OCI-LY1 (cell line): ENCODE results near the gene ARCN1.

Experiments
- H2AFZ ChIP-seq: fragments of 200-600 bp; sonication (generic), shearing (Covaris generic); 2 replicates; pipeline ENCODE4 v1.6.0; 2014; ENCODE audit warnings: antibody characterized with exemption, mild to moderate bottlenecking, low read length
- H3F3A ChIP-seq: fragments of 200-600 bp; sonication (generic), shearing (Covaris generic); 2 replicates; pipeline ENCODE4 v1.6.0; 2014; ENCODE audit warnings: mild to moderate bottlenecking, antibody characterized with exemption, low read length, moderate library complexity; ENCODE audit not compliant: insufficient read depth
- H3K27ac ChIP-seq: fragments of 200-600 bp; sonication (generic); 2 replicates; pipeline ENCODE4 v1.5.1; 2014; ENCODE audit warnings: low read length, mixed run types, mild to moderate bottlenecking, low read depth; ENCODE audit not compliant: poor library complexity, severe bottlenecking
- H3K27me3 ChIP-seq: fragments of 200-600 bp; sonication (generic); 2 replicates; pipeline ENCODE4 v1.6.0; 2014; ENCODE audit warnings: antibody characterized with exemption, mild to moderate bottlenecking, low read length, moderate library complexity; ENCODE audit not compliant: insufficient read depth
- H3K36me3 ChIP-seq: fragments of 200-600 bp; sonication (generic); 2 replicates; pipeline ENCODE4 v1.6.1; 2014; ENCODE audit warnings: mild to moderate bottlenecking, antibody characterized with exemption, low read length, moderate library complexity, mixed read lengths; ENCODE audit not compliant: insufficient read depth
- H3K4me1 ChIP-seq: fragments of 200-600 bp; sonication (generic); 2 replicates; pipeline ENCODE4 v1.5.1; 2014; ENCODE audit warnings: mild to moderate bottlenecking, low read length, moderate library complexity; ENCODE audit not compliant: insufficient read depth, severe bottlenecking
- H3K4me2 ChIP-seq: fragments of 200-600 bp; sonication (generic), shearing (Covaris generic); 2 replicates; pipeline ENCODE4 v1.6.1; 2014; ENCODE audit warnings: low read length
- H3K4me3 ChIP-seq: fragments of 200-600 bp; sonication (generic); 2 replicates; pipeline ENCODE4 v1.5.1; 2014; ENCODE audit warnings: low read length, low read depth, mild to moderate bottlenecking, mixed read lengths; ENCODE audit not compliant: poor library complexity, severe bottlenecking
- H3K79me2 ChIP-seq: fragments of 200-600 bp; shearing (Covaris generic); 2 replicates; pipeline ENCODE4 v1.6.1; 2016; ENCODE audit warnings: mixed run types, low read length, mixed read lengths; ENCODE audit not compliant: insufficient read depth
- H3K9ac ChIP-seq: fragments of 200-600 bp; sonication (generic), shearing (Covaris generic); 2 replicates; pipeline ENCODE4 v1.6.1; 2014; ENCODE audit warnings: mild to moderate bottlenecking, low read length, mixed read lengths
- H3K9me2 ChIP-seq: fragments of 200-600 bp; sonication (generic), shearing (Covaris generic); 2 replicates; pipeline ENCODE4 v1.6.1; 2014; ENCODE audit warnings: low read depth, mild to moderate bottlenecking, low read length, mixed read lengths
- H3K9me3 ChIP-seq: fragments of 200-600 bp; shearing (Covaris generic); 2 replicates; pipeline ENCODE4 v1.6.1; 2014; ENCODE audit warnings: low read length, mixed read lengths
- H4K20me1 ChIP-seq: fragments of 200-600 bp; sonication (generic), shearing (Covaris generic); 2 replicates; pipeline ENCODE4 v1.6.0; 2016; ENCODE audit warnings: mild to moderate bottlenecking, low read length; ENCODE audit not compliant: insufficient read depth
- CTCF ChIP-seq: fragments of 200-600 bp; sonication (generic), shearing (Covaris generic); IDR thresholded peaks from 2 replicates; pipeline ENCODE4 v1.5.1; 2017; ENCODE audit warnings: mild to moderate bottlenecking, antibody characterized with exemption, low read length, moderate library complexity, mixed read lengths
- EZH2 ChIP-seq: fragments of 200-600 bp; sonication (generic), shearing (Covaris generic); IDR thresholded peaks from 2 replicates; pipeline ENCODE4 v1.8.0; 2017; ENCODE audit warnings: borderline replicate concordance, mixed run types, mild to moderate bottlenecking, antibody characterized with exemption, low read length, moderate library complexity, mixed read lengths

ARCN1 gene

GRCh38 chr11:118530683-118531596 lies 41.3 kb upstream of the ARCN1 start, which contains the start of gene TMEM25:
Gene TMEM25, plus strand, starts transcription at chr11:118531192. Its CDS starts 610 bp downstream, at chr11:118531802.
- H3K9me3 ChIP-seq, result no peaks in the 10 kb centered on the region
- H3K27ac ChIP-seq, result no peak within 1 kb of the TSS
- no peak for TF ChIP-seq EZH2
- TF ChIP-seq CTCF, result no peak
- peaks cover 6% of the 10 kb centered on the region for H3K4me1 ChIP-seq
- no peaks in the 10 kb centered on the region for H3K9me2 ChIP-seq
- H3F3A ChIP-seq, result no peaks in the 10 kb centered on the region
- no peaks in the 10 kb centered on the region for H3K36me3 ChIP-seq
- H4K20me1 ChIP-seq, result no peaks in the 10 kb centered on the region
- H3K9ac ChIP-seq, result peak within 1 kb of the TSS; percentile 35
- H3K4me3 ChIP-seq, result peak within 1 kb of the TSS; percentile 69
- H3K79me2 ChIP-seq, result no peaks in the 10 kb centered on the region
- no peaks in the 10 kb centered on the region for H3K27me3 ChIP-seq
- no peak within 1 kb of the TSS for H2AFZ ChIP-seq
- peak within 1 kb of the TSS; percentile 60 for H3K4me2 ChIP-seq

GRCh38 chr11:118531597-118532084 lies 40.6 kb upstream of the ARCN1 start:
- Histone ChIP-seq H4K20me1 (no peaks in the 10 kb centered on the region), H3F3A (no peaks in the 10 kb centered on the region), H3K4me2 (peak overlapping the region; percentile 60), H3K4me1 (peaks cover 6% of the 10 kb centered on the region), H3K27me3 (no peaks in the 10 kb centered on the region), H3K9ac (no peak overlapping the region; the same call in 1 of the 2 replicates), H3K27ac (no peak overlapping the region), H2AFZ (no peak overlapping the region), H3K4me3 (peak overlapping the region; percentile 69), H3K9me3 (no peaks in the 10 kb centered on the region), H3K9me2 (no peaks in the 10 kb centered on the region), H3K36me3 (no peaks in the 10 kb centered on the region), H3K79me2 (no peaks in the 10 kb centered on the region)
- no peak for TF ChIP-seq EZH2
- TF ChIP-seq CTCF, result no peak

- H3K79me2 ChIP-seq, result no peaks in the 10 kb centered on the region
- H3K4me2 ChIP-seq, result no peak overlapping the region; the same call in 1 of the 2 replicates
- no peak overlapping the region for H3K27ac ChIP-seq
- no peaks in the 10 kb centered on the region for H3K9me3 ChIP-seq
- no peaks in the 10 kb centered on the region for H3F3A ChIP-seq
- H3K9ac ChIP-seq, result no peak overlapping the region
- H2AFZ ChIP-seq, result no peak overlapping the region
- H3K4me3 ChIP-seq, result no peak overlapping the region
- H3K9me2 ChIP-seq, result no peaks in the 10 kb centered on the region
- H3K36me3 ChIP-seq, result no peaks in the 10 kb centered on the region
- H3K4me1 ChIP-seq, result peaks cover 6% of the 10 kb centered on the region
- TF ChIP-seq CTCF (no peak), EZH2 (no peak)
- no peaks in the 10 kb centered on the region for H3K27me3 ChIP-seq
- H4K20me1 ChIP-seq, result no peaks in the 10 kb centered on the region
Observed at GRCh38 chr11:118532091-118532490, 40.1 kb upstream of the ARCN1 start.
